Esophagus squamous epithelium (tissue), 4 donors: Measurements from ENCODE around the gene GALNT7.

Source experiments
- POLR2A ChIP-seq, 4 donors: fragments of 450-650 bp; IDR thresholded peaks; one replicate each; pipeline ENCODE4 v1.6.1; 2017; ENCODE audit warnings: antibody characterized with exemption in 4 of 4, mild to moderate bottlenecking in 4 of 4, moderate library complexity in 3 of 4
- TF ChIP-seq, protein P1 (sequence below), 6 experiments: fragments of 450-650 bp in 4 of 6; fragments of 200-600 bp in 2 of 6; sonication (generic) in 2 of 6; IDR thresholded peaks; one replicate each; pipeline ENCODE4 v1.5.1; 2016 to 2019; ENCODE audit warnings: antibody characterized with exemption in 6 of 6, mild to moderate bottlenecking in 4 of 6, moderate library complexity in 4 of 6

DNA sequence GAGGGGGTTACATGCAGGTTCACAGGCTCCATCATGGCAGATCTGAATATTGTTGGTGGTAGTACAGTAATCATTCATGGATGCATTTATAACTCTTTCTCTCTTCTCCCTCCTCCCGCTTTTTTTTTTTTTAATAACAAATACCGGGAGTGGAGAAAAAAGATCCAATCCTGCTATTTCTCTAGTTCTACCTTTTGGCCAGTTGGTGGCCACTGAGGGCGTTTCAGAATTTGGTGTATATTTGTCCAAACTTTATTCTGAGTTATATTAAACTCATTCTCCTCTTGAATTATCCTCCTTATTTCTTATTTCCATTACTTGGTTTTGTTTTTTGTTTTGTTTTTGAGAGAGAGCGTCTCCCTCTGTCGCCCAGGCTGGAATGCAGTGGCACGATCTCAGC, 90.7 kb downstream of the GALNT7 start:
- TF ChIP-seq, protein P1, sequence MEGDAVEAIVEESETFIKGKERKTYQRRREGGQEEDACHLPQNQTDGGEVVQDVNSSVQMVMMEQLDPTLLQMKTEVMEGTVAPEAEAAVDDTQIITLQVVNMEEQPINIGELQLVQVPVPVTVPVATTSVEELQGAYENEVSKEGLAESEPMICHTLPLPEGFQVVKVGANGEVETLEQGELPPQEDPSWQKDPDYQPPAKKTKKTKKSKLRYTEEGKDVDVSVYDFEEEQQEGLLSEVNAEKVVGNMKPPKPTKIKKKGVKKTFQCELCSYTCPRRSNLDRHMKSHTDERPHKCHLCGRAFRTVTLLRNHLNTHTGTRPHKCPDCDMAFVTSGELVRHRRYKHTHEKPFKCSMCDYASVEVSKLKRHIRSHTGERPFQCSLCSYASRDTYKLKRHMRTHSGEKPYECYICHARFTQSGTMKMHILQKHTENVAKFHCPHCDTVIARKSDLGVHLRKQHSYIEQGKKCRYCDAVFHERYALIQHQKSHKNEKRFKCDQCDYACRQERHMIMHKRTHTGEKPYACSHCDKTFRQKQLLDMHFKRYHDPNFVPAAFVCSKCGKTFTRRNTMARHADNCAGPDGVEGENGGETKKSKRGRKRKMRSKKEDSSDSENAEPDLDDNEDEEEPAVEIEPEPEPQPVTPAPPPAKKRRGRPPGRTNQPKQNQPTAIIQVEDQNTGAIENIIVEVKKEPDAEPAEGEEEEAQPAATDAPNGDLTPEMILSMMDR (IDR thresholded peaks at IDR 0.05) = no peak
- no peak for TF ChIP-seq POLR2A (IDR thresholded peaks at IDR 0.05)
